GM21390 (cell line): ENCODE data around the gene TKFC.

ENCODE experiments used
- ATAC-seq: cut with Tn5 transposase; IDR thresholded peaks from one replicate; pipeline ENCODE4 v1.9.1; 2021; ENCODE audit not compliant: unreplicated experiment

Gene TKFC

DNA sequence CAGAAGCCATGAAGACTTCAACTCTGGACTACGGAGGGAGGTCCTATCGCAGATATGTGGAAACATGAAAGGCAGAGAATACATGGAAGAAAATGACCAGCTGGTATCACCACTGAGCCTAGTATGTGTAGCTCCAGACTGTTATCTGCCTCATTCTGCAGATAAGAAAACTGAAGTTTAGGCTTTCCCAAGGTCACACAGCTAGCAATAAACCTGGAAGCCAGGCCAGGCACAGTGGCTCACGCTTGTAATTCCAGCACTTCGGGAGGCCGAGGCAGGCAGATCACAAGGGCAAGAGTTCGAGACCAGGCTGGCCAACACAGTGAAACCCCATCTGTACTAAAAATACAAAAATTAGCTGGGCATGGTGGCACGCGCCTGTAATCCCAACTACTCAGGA is 22.3 kb upstream of the TKFC start:
- no peak for ATAC-seq

DNA sequence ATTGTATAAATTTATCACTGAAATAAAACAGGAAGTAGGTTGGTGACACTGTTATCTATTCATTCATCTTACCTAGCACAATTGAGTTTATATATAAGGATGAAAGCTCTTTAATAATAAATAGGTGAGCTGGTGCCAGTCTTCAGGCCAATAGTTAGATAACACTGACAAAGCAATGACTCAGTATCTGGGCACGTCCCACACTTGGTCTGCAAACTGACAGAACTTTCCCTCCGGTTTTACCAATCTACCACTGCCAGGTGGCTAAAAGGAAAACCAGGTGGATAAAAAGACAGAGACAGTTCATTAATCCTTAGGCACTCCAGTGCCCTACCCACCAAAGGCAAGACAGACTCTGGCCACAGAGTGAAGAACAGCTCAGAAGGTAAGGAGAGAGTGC is 17.8 kb upstream of the TKFC start:
- ATAC-seq, result no peak

DNA sequence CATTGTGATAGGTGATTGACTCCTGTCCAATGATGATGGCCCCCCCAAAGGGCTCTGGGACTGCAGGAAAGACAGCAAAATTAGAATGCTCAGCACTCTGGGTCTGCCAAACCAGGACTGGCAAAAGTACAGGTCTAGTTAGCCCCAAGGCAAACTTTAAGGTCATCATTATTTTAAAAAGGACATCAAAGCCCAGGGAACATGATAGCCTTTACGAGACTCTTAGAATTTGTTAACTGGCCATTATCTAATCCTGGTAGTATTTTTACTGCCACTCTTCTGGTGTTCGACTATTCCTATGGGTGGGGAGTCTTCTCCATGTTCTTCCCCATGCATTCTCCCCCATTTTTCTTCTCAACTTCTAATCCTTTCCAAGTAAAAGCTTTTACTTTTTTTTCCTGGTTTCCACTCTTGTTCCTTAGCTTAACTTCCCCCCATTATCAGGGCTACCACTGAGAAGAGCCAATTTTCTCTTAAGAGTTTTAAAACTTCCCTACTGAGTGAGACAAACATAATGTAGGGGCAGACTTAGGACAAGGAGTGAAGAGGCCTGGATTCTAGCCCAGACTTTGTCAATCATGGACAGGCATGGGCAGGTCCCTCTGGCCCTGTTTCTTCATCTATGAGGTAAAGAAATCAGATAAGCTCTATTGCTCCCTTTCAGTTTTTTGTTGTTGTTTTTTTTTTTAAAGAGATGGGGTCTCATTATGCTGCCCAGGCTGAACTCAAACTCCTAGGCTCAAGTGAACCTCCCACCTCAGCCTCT is 7.2 kb upstream of the TKFC start:
- no peak for ATAC-seq

DNA sequence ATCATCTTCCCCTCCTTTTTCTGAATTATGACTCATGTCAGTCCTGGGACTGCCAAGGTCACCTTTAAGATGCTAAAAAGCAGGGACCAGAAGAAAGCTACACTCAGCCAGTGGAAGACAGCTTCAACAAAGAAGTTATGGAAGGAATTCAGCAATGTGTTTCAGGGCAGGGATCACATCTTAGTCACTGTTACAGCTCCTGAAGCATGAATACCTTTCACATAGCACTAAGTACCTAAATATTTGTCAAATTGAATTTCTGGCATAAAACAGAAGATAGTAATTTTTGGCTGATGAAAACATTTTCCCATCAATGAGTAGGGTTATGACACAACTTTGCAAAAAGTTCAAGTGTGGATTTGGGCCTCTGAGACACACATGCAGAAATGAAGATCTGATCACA is 5.4 kb upstream of the TKFC start:
- ATAC-seq, result no peak

DNA sequence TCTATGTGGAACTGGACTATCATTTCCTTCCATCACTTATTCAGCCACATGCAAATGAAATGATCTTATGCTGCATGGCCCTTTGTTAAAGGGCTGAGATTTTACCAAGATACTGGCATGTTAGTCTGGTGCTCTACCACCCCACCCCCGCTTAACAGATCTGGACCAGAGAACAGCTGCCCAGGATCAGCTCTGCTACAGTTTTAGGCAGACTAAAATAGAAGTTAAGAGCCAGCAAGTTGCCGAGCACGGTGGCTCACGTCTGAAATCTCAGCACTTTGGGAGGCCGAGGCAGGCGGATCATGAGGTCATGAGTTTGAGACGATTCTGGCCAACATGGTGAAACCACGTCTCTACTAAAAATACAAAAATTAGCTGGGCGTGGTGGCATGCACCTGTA is 4.7 kb upstream of the TKFC start:
- ATAC-seq, result no peak

DNA sequence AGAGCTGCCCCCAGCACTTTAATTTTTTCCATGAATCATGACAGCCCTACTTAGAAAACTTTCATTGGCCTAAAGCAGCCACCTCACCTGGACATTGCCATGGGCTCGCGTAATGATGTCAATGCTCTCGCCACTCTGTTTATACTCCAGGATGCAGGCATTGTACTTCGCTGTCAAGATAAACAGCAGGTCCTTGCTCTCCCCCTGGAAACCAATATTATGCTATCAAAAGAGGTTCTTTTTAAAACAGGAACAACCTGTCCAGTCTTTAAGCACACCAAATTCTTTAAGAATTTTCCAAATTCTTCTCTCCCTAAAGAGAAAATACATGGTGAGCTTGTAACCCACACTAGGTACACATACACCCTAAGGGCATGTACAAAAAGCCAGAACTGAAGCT is 3.2 kb upstream of the TKFC start:
- ATAC-seq, result no peak

DNA sequence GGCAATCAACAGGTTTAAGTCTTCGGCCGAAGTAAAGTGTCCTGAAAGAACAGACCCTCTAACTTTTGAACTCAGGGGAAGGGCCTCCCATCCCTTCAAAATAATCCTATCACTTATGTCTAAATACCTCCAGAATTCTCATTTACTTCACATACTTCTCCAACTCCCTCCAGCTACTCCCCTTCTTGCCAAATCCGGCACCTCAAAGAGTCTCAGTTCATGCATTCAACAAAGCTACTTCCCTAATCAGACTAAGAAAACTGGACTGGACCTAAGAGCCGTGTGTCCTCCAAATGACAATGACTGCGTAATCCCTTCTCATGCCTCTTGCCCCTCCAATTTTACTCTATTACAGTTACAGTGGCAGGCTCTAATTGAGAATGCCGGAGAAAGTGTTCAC is 1.4 kb upstream of the TKFC start:
- ATAC-seq, result no peak

DNA sequence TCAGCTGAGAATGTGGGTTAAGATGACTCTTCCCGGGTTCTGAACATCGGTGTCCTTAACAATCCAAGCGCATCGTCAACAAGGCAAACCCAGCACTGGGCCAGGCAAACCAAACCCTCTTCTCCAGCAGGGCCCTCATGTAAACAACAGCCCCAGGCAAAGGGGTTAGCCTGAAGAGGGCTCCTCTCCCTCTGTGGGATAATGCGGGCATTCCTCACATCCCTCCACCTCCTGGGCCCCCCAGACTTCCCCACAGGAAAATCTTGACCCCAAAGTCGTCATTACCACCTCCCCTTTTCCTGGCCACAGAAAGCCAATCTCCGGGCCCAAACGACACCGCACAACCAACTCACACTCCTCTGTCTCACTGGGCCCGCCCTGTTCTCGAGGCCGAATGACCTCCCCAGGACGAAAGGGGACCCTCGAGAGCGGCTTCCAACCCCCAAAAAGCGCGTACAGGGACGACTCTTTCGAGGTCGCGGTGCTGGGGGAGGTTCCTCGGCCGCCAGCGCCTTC is 689 bp upstream of the TKFC start:
- ATAC-seq, result no peak

DNA sequence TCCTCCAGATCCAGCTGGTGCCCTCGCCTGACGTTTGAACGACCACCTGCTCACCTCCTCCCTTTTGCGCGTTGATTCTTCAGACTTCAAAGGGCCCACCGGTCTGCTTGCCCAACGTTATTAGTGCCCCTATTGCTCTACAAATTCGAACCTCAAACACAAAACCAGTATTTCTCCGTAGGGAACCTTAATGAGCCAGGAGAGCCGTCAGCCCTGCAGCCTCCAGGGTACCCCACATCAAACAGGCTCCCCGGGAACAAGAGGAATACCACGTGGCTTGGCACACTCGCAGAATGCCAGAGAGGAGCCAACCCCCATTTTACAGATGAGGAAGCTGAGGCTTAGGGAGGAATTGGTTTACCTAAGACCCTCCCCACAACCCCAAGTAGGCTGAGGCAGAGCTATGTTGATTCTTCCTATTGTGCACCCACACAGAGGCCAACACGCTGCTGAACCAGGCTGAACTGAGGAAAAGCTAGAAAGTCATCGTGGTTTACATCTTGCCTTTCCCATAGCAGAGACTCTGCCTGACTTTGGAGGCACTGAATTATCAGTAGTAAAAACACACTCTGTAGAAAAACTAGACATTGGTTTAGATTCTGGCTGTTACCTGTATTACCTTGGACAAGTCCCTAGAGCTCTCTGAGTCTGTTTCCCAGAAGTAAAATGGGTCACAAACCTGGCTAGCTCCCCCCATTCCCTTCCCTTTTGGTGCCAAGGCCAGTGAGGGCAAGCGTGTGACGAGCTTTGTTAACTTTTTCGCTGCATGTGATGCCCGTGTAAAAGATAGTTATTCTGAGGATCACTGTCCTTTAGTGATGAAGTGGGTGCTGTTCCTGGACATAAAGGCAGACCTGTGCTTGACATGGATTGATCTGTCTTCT is 764 bp downstream of the TKFC start:
- no peak for ATAC-seq

DNA sequence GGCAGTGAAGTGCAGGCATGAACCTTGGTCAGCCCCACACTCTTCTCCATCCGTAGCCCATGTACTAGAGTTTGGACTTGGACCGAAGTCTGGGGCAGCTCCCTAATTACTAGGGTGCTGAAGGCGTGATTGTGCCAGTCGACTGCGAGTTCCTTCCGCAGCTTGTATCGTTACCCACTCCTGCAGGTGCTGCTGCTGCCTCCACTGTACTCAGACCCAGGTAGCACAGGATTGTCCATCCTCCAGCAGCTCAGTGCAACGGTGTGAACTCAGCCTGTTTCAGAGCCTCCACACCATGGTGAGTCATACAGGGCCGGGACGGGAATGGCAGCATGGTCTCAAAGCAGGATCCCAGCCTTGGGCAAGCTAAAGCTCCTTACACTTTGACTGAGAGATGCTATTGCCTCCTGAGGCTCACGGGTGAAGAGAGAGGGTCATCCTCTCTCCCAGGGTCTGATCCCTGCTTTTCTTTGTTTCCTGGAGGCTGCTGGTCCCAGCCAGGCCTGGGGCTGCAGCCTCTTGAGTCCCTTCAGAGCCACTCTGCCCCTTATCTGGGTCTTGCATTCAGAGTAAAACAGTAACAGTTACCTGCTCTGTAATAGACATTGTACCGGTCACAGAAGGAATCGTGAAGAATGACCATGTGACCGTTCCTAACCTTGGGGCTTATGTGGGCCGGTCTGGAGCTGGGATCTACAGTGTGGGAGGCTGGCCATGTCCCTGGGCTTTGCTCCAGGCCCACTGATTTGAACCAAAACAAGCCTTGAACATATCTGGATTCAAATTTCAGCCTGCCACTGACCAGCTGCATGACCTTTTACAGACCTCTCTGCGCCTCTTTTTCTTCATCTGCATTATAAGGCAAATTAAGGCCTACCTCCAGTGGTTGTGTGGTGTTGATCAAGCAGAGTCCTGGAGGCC is 1.7 kb downstream of the TKFC start:
- ATAC-seq, result no peak

DNA sequence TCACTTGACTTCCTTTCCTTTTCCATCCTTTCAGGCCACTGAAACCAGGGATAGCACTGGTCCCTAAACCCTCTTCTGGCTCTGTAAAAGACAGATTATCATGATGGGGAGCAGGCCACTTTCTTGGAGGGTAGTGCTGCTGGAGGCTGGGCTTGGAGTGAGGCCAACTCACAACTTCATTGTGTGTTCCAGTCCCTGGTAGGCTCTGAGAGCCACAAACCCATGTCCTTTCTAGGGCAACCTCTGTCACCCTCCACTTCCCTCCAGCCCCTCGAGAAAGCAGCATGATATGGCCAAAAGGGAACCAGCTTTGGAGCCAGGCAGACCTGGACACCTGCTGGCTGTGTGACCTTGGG is 2.3 kb downstream of the TKFC start:
- no peak for ATAC-seq

DNA sequence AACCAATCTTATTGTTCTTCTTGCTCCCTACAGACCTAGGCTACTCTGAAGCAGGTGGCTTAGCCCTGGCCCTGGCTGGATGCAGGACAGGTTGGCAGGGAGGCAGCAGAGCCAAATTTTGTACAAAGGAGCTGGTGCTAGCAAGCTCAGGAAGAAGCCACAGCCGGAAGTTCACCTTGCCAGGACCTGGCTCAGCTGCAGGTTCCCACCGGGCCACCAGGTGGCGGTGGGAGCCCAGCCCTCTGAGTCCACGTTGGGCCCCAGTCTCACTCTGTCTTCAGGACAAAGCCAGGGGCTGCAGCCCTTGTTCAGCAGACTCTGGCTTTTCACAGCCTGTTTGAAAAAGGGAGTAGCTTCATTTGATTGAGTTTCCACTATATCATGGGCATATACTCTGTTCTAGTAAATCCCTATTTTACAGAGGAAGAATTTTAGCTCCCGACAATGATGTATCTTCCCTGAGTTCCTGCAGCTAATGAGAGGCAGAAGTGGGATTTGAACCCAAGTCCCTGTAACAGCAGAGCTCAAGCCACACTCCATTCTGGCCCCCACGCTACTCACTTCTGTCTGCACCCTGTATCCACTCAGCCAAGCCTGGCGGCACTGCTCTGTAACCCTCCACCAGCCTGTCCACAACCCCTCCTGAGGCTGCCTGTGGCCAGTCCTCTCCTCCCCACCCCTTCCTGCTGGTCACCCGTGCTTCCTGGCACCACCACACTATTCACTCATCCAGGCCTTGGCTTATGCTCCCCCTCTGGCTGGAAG is 3.3 kb downstream of the TKFC start:
- ATAC-seq, result peak; percentile 53

DNA sequence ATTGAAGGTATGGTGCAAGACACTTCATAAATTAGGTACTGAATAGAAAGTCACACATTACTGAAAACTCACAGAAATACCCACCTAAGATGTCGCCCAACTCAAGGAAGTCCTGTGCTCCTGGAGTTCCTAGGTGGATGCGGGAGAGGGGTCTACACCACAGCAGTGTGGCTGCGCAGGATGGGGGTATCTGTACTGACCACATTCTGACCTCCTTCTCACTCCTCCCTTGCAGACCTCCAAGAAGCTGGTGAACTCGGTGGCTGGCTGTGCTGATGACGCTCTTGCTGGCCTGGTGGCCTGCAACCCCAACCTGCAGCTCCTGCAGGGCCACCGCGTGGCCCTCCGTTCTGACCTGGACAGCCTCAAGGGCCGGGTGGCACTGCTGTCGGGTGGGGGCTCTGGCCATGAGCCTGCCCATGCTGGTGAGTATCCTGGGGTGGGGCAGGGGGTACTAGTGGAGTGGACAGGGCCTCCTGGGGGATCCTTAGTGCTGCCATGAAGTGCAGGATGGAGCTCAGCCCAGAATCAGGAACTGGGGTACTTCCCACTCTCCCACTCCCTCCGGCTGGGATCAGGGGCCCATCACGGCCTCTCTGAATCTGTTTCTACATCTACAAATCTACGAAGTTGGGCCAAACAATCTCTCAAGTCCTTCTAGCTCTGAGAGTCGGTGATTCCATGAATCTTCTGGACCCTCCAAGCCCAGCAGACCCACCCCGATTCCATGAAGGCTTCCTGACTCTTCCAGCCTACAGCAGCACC is 4.9 kb downstream of the TKFC start:
- no peak for ATAC-seq

DNA sequence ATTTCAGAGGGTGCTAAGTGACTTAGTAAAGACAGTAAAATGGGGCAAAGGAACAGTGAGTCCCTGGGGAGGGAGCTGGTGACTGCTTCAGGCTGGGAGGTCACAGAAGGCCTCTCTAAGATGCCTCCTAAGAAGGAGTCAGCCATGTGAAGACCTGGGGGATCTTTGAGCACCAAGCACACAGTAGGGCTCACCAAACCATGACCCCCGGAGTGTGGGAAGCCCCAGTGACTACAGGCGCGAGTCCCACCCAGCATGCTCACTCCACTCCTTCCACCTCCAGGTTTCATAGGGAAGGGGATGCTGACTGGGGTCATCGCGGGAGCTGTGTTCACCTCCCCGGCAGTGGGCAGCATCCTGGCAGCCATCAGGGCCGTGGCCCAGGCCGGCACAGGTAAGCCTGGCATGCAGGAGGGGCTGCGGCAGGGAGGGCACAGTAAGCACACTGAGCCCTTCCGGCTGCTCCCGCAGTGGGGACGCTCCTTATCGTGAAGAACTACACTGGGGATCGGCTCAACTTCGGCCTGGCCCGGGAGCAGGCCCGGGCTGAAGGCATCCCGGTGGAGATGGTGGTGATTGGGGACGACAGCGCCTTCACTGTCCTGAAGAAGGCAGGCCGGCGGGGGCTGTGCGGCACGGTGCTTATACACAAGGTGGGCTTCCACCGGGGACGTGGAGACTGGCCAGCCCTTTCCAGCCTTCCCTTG is 5.9 kb downstream of the TKFC start:
- no peak for ATAC-seq

DNA sequence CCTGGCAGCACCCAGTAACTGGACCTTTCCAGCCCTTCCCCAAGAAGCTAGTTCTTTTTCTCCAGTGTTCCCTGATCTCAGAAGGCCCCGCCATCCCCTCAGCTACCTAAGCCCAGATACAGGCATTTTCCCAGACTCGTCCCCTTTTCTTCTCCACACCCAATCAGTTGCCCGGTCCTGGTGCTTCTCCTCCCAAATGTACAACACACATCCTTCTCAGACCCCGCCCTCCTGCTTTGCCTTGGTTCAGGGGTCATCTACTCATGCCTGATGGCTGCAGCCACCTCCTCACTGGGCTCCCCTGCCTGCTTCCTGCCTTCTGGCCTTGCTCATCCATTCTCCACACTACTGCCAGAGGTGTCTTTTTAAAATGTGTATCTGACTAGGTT is 6.5 kb downstream of the TKFC start:
- ATAC-seq, result no peak

DNA sequence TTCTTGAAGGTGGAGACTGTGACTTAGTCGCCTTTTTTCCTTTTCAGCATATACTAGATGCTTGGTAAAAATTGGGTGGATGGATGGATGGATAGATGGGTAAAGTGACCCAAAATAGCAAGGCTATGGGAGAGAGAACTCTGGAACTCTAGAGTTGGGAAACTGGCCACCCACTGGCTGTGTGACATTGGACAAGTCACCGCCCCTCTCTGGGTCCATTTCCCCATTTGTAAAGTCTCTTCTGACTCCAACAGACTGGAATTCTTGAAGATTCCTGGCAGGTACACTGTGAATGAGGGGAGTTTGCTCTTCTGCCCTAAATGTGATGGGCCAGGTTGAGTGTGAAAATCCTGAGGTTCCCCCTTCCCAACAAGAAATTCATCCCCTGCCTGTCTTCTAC is 8.0 kb downstream of the TKFC start:
- ATAC-seq, result no peak

DNA sequence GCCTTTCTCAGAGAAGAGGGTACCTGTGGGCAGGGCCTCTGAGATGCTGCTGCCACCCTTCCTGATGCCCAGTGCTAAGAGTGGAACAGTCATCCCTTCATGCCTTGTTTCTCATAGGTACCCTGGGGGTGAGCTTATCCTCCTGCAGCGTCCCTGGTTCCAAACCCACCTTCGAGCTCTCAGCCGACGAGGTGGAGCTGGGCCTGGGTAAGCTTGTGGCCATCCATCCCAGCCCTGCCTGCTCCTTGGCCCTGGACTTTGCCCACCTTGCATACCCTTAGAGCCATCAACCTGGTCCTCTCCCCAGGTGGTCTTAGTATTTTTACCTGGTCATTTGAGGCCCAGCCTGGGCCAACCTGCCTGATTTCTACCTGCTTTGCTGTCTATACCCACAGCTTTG is 8.7 kb downstream of the TKFC start:
- ATAC-seq, result no peak

DNA sequence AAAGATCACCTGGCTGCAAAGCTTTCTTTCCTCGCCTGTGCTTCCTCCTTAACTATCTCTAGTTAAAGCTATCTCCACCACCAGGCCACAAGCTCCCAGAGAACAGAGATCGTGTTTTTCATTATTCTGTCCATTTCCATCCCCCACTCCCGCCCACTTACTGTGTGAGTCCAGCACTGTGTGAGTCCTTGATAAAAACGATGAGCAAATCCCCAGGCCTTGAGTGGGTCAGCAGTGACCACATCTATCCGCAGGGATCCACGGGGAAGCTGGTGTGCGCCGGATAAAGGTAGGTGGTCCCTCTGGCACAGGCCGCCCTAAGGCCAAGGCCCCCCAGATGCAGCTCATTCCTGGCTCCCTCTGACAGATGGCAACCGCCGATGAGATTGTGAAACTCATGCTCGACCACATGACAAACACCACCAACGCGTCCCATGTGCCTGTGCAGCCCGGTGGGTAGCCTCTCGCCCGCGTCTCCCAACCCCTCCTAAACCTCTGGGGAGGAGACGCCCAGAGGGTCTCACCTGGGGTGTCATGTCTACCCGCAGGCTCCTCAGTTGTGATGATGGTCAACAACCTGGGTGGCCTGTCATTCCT is 9.3 kb downstream of the TKFC start:
- no peak for ATAC-seq
